Astrocyte (in vitro differentiated cells and primary cell): ENCODE measurements around the gene CMSS1. TPM values are rescaled to one million over a fixed set of nuclear protein-coding genes. Genes with fewer than 3 reads are reported as not detected.
A peak's percentile ranks its signal among the peaks of the same experiment; 100 is the strongest.

Source experiments
- DNase-seq: peaks from one replicate; pipeline ENCODE4 v3.0.0-alpha.2; 2010; ENCODE audit warnings: low read depth
- FAIRE-seq: peaks from 2 replicates; lab custom pipeline; 2011; peaks lifted over from hg19 to GRCh38; lab: Jason Lieb, UNC
- H2AFZ ChIP-seq: 2 replicates; pipeline ENCODE4 v1.6.0; 2012; ENCODE audit warnings: low read depth, low read length, inconsistent platforms
- H3K27ac ChIP-seq: 2 replicates; pipeline ENCODE4 v1.5.1; 2011; ENCODE audit warnings: low read depth, low read length, inconsistent platforms
- H3K27me3 ChIP-seq: 2 replicates; pipeline ENCODE4 v1.6.0; 2011; ENCODE audit warnings: low read length, inconsistent platforms; ENCODE audit not compliant: insufficient read depth
- H3K36me3 ChIP-seq: 2 replicates; pipeline ENCODE4 v1.5.1; 2011; ENCODE audit warnings: low read length, inconsistent platforms; ENCODE audit not compliant: insufficient read depth
- H3K4me1 ChIP-seq: 2 replicates; pipeline ENCODE4 v1.5.1; 2011; ENCODE audit warnings: low read length, inconsistent platforms; ENCODE audit not compliant: insufficient read depth
- H3K4me2 ChIP-seq: 2 replicates; pipeline ENCODE4 v1.6.0; 2012; ENCODE audit warnings: low read length, inconsistent platforms
- H3K4me3 ChIP-seq: 2 replicates; pipeline ENCODE4 v1.5.1; 2011; ENCODE audit warnings: low read depth, mild to moderate bottlenecking, low read length, inconsistent platforms; ENCODE audit not compliant: insufficient read depth
- H3K79me2 ChIP-seq: 2 replicates; pipeline ENCODE4 v1.6.0; 2012; ENCODE audit warnings: mild to moderate bottlenecking, low read length, inconsistent platforms; ENCODE audit not compliant: insufficient read depth
- H3K9ac ChIP-seq: 2 replicates; pipeline ENCODE4 v1.6.0; 2012; ENCODE audit warnings: mild to moderate bottlenecking, low read length, inconsistent platforms
- H3K9me3 ChIP-seq: 2 replicates; pipeline ENCODE4 v1.5.1; 2012; ENCODE audit warnings: low read depth, mild to moderate bottlenecking, low read length, inconsistent platforms; ENCODE audit not compliant: insufficient read depth
- H4K20me1 ChIP-seq: 2 replicates; pipeline ENCODE4 v1.6.0; 2012; ENCODE audit warnings: low read length, inconsistent platforms; ENCODE audit not compliant: insufficient read depth
- H3K27ac Mint-ChIP-seq: one replicate; pipeline ENCODE4 v1.8.0; 2021; ENCODE audit warnings: mild to moderate bottlenecking, mixed read lengths; ENCODE audit not compliant: unreplicated experiment
- H3K27me3 Mint-ChIP-seq: one replicate; pipeline ENCODE4 v1.8.0; 2021; ENCODE audit warnings: low read depth, mixed read lengths; ENCODE audit not compliant: unreplicated experiment
- H3K36me3 Mint-ChIP-seq: one replicate; pipeline ENCODE4 v1.8.0; 2021; ENCODE audit warnings: low read depth, mixed read lengths; ENCODE audit not compliant: unreplicated experiment
- H3K4me1 Mint-ChIP-seq: one replicate; pipeline ENCODE4 v1.8.0; 2021; ENCODE audit warnings: low read depth, mixed read lengths; ENCODE audit not compliant: unreplicated experiment
- H3K4me3 Mint-ChIP-seq: one replicate; pipeline ENCODE4 v1.8.0; 2021; ENCODE audit warnings: mild to moderate bottlenecking, moderate library complexity, mixed read lengths; ENCODE audit not compliant: unreplicated experiment
- H3K9me3 Mint-ChIP-seq: one replicate; pipeline ENCODE4 v1.8.0; 2021; ENCODE audit warnings: mild to moderate bottlenecking, mixed read lengths; ENCODE audit not compliant: unreplicated experiment
- EZH2 ChIP-seq: IDR thresholded peaks from 2 replicates; pipeline ENCODE4 v1.6.1; 2012; ENCODE audit warnings: mild to moderate bottlenecking, low read length, inconsistent platforms; ENCODE audit not compliant: insufficient read depth
- total RNA-seq: library from RNA; stranded (reverse); gene quantifications from 2 replicates; pipeline ENCODE4 v1.2.1, GENCODE V29; 2021
- TF ChIP-seq, protein P1 (sequence below): IDR thresholded peaks from 2 replicates; pipeline ENCODE4 v1.5.1; 2011; ENCODE audit warnings: low read depth, mild to moderate bottlenecking, inconsistent platforms, low read length, moderate library complexity; ENCODE audit not compliant: insufficient read depth

Gene CMSS1
- total RNA-seq, 1 donor from 2014 or later, result 12.5 TPM

- Histone ChIP-seq H4K20me1 (peaks cover 43% of the 10 kb centered on the region), H3K9me3 (no peaks in the 10 kb centered on the region), H3K36me3 (peaks cover 25% of the 10 kb centered on the region), H3K27ac (no peak overlapping the region), H3K27me3 (no peaks in the 10 kb centered on the region), H3K9ac (no peak overlapping the region), H3K4me1 (peaks cover 15% of the 10 kb centered on the region), H3K79me2 (peaks cover 90% of the 10 kb centered on the region), H3K4me3 (no peak overlapping the region), H3K4me2 (no peak overlapping the region), H2AFZ (no peak overlapping the region)
- Mint-ChIP-seq H3K27ac (no peak overlapping the region), H3K9me3 (no peaks in the 10 kb centered on the region), H3K4me3 (no peak overlapping the region), H3K27me3 (no peaks in the 10 kb centered on the region), H3K4me1 (peaks cover 60% of the 10 kb centered on the region), H3K36me3 (peaks cover 8% of the 10 kb centered on the region)
- TF ChIP-seq, protein P1, sequence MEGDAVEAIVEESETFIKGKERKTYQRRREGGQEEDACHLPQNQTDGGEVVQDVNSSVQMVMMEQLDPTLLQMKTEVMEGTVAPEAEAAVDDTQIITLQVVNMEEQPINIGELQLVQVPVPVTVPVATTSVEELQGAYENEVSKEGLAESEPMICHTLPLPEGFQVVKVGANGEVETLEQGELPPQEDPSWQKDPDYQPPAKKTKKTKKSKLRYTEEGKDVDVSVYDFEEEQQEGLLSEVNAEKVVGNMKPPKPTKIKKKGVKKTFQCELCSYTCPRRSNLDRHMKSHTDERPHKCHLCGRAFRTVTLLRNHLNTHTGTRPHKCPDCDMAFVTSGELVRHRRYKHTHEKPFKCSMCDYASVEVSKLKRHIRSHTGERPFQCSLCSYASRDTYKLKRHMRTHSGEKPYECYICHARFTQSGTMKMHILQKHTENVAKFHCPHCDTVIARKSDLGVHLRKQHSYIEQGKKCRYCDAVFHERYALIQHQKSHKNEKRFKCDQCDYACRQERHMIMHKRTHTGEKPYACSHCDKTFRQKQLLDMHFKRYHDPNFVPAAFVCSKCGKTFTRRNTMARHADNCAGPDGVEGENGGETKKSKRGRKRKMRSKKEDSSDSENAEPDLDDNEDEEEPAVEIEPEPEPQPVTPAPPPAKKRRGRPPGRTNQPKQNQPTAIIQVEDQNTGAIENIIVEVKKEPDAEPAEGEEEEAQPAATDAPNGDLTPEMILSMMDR, result no peak
- TF ChIP-seq EZH2, result no peak
- FAIRE-seq (no peak), DNase-seq (no peak)
Observed at GRCh38 chr3:99854756-99855298, 37.2 kb downstream of the CMSS1 start.

DNA sequence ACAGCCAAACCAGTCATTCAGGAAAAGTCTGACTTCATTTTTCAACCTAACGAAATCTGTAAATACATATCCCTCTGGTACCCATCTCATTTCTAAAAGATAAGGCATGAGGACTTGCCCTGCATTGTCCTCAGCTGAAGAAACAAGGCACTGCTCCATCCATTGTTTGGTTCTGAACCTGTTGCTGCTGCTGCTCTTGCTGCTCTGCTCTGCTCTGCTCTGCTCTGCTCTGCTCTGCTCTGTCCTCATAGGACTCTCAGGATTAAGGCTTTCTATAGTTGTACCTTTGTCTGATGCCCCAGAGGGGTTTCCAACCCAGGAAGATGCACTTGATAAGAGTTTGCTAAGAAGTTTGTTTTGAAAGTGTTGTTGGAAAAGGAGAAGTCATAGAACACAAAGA is 38.2 kb downstream of the CMSS1 start:
- no peak for FAIRE-seq
- H3K4me2 ChIP-seq, result no peak overlapping the region

More for the DNA sequence above, 38.2 kb downstream of the CMSS1 start:
- Histone ChIP-seq H3K4me3 (no peak overlapping the region), H3K9ac (no peak overlapping the region), H3K9me3 (no peaks in the 10 kb centered on the region), H3K36me3 (peaks cover 22% of the 10 kb centered on the region), H3K27ac (no peak overlapping the region), H2AFZ (no peak overlapping the region), H3K4me1 (peaks cover 23% of the 10 kb centered on the region), H3K79me2 (peaks cover 88% of the 10 kb centered on the region), H4K20me1 (peaks cover 33% of the 10 kb centered on the region), H3K27me3 (no peaks in the 10 kb centered on the region)
- DNase-seq, result no peak
- Mint-ChIP-seq H3K9me3 (no peaks in the 10 kb centered on the region), H3K36me3 (peaks cover 8% of the 10 kb centered on the region), H3K27me3 (no peaks in the 10 kb centered on the region), H3K27ac (peak overlapping the region; percentile 44), H3K4me3 (peak overlapping the region; percentile 34), H3K4me1 (peaks cover 71% of the 10 kb centered on the region)
- TF ChIP-seq, protein P1, result no peak
- TF ChIP-seq EZH2, result no peak
